Brain microvascular endothelial cell (primary cell): Measurements from ENCODE around the gene NCAPG.
"Not testable (repeated sequence)": the region's sequence is repeated elsewhere in the genome, so short reads cannot be mapped to it uniquely, and the experiment has no call there.

Experiments used
- DNase-seq: peaks from one replicate; pipeline ENCODE4 v3.0.0-alpha.2; 2020
- H3K27ac ChIP-seq: fragments of 250-450 bp; sonication (Bioruptor Pico); 2 replicates; pipeline ENCODE4 v1.5.1; 2020; ENCODE audit warnings: mild to moderate bottlenecking, moderate library complexity
- H3K27me3 ChIP-seq: fragments of 250-450 bp; sonication (Bioruptor Pico); replicated peaks from 2 replicates; pipeline ENCODE4 v1.5.1; 2020; ENCODE audit warnings: mild to moderate bottlenecking
- H3K36me3 ChIP-seq: fragments of 250-450 bp; sonication (Bioruptor Pico); replicated peaks from 2 replicates; pipeline ENCODE4 v1.5.1; 2020; ENCODE audit warnings: mild to moderate bottlenecking
- H3K4me3 ChIP-seq: 2 replicates; pipeline ENCODE4 v1.5.1; 2011; ENCODE audit warnings: low read depth, mild to moderate bottlenecking, control low read depth, low read length, moderate library complexity
- in situ Hi-C: cut with HindIII; loops from 2 replicates; pipeline ENCODE4 v1.10.0; 2017; ENCODE audit warnings: low sequenced_read_pairs, low pct_ligation_motif_present
- TF ChIP-seq, protein P1 (sequence below): IDR thresholded peaks from 2 replicates; pipeline ENCODE4 v1.5.1; 2011; ENCODE audit warnings: low read depth, mild to moderate bottlenecking, moderate library complexity, low read length, control low read depth, inconsistent platforms; ENCODE audit errors: missing control alignments

The NCAPG gene

GRCh38 chr4:17816142-17816541, 5.4 kb downstream of the NCAPG start:
- TF ChIP-seq, protein P1, sequence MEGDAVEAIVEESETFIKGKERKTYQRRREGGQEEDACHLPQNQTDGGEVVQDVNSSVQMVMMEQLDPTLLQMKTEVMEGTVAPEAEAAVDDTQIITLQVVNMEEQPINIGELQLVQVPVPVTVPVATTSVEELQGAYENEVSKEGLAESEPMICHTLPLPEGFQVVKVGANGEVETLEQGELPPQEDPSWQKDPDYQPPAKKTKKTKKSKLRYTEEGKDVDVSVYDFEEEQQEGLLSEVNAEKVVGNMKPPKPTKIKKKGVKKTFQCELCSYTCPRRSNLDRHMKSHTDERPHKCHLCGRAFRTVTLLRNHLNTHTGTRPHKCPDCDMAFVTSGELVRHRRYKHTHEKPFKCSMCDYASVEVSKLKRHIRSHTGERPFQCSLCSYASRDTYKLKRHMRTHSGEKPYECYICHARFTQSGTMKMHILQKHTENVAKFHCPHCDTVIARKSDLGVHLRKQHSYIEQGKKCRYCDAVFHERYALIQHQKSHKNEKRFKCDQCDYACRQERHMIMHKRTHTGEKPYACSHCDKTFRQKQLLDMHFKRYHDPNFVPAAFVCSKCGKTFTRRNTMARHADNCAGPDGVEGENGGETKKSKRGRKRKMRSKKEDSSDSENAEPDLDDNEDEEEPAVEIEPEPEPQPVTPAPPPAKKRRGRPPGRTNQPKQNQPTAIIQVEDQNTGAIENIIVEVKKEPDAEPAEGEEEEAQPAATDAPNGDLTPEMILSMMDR: no peak
- in situ Hi-C loops: no loop called here

GRCh38 chr4:17817027-17817426, 6.2 kb downstream of the NCAPG start:
- in situ Hi-C loops: no loop called here
- no peaks in the 10 kb centered on the region for H3K36me3 ChIP-seq
- H3K4me3 ChIP-seq: no peak overlapping the region
- no peak overlapping the region for H3K27ac ChIP-seq
- TF ChIP-seq, protein P1: peak; percentile 52
- no peaks in the 10 kb centered on the region for H3K27me3 ChIP-seq
- DNase-seq: peak; percentile 31

More at GRCh38 chr4:17816142-17816541, 5.4 kb downstream of the NCAPG start:
- no peak for DNase-seq
- no peak overlapping the region for H3K27ac ChIP-seq
- no peaks in the 10 kb centered on the region for H3K27me3 ChIP-seq
- H3K4me3 ChIP-seq: no peak overlapping the region
- no peaks in the 10 kb centered on the region for H3K36me3 ChIP-seq

DNA sequence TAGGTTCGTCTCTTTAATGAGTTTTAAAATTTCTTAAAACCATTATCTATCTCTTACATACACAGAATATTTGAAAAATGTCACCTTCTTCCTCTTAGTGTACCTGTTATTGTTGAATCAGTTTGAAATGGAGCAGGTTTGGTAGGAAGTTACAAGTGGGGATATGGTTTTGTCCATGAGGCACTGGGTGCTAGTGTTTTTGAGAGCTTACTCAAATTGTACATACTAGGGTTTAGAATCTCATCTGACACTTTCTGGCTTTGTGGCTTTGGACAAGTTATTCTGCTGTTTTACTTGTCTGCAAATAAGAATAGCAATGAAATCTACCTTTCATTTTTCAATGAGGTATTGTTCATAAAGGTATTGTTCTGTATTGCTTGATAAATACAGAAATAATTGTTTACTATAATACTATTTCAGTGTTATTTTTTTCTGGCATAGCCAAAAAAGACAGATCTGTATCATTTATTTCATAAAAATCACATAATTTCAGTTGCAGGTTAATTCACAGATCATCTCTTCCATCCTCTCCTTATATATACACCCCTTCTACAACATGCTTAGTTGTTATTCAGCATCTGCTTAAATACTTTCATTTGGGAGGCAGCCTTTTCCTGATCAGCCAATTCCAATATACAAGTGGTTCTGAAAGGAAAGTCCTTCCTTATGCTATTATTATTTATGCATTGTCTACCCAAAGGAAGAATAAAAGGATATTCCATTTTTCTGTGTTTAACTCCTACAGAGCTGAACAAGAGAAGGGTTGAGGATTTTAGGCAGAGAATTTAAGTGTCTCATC, 13.3 kb downstream of the NCAPG start:
- no peaks in the 10 kb centered on the region for H3K36me3 ChIP-seq
- H3K27ac ChIP-seq: no peak overlapping the region
- H3K4me3 ChIP-seq: no peak overlapping the region
- DNase-seq: no peak
- in situ Hi-C loops: no loop called here
- H3K27me3 ChIP-seq: no peaks in the 10 kb centered on the region
- TF ChIP-seq, protein P1: no peak

GRCh38 chr4:17846266-17846665, 35.5 kb downstream of the NCAPG start:
- no peak overlapping the region for H3K27ac ChIP-seq
- TF ChIP-seq, protein P1: no peak
- peak; percentile 14 for DNase-seq
- H3K4me3 ChIP-seq: no peak overlapping the region
- no peaks in the 10 kb centered on the region for H3K27me3 ChIP-seq
- in situ Hi-C loops: no loop called here
- H3K36me3 ChIP-seq: no peaks in the 10 kb centered on the region

- in situ Hi-C loops, DNase-seq, H3K4me3 ChIP-seq, H3K36me3 ChIP-seq, H3K27me3 ChIP-seq, H3K27ac ChIP-seq: not testable (repeated sequence)
These were observed 39.5 kb downstream of the NCAPG start for GRCh38 chr4:17850295-17850694.

GRCh38 chr4:17851959-17852358, 41.2 kb downstream of the NCAPG start:
- in situ Hi-C loops: no loop called here
- H3K4me3 ChIP-seq: no peak overlapping the region
- no peaks in the 10 kb centered on the region for H3K36me3 ChIP-seq
- H3K27ac ChIP-seq: no peak overlapping the region
- TF ChIP-seq, protein P1: no peak
- H3K27me3 ChIP-seq: no peaks in the 10 kb centered on the region
- no peak for DNase-seq
